NCI-H1417 treated with DMSO at 0.1 percent for 48 hours (cell line): ENCODE measurements around the gene ZSWIM6.
"Not testable (repeated sequence)": the region's sequence is repeated elsewhere in the genome, so short reads cannot be mapped to it uniquely, and the experiment has no call there.

ENCODE experiments used
- DNase-seq: peaks from one replicate; lab custom pipeline; 2025; lab: John Stamatoyannopoulos, UW

The ZSWIM6 gene

GRCh38 chr5:61407706-61408270 lies 75.7 kb downstream of the ZSWIM6 start:
- no peak for DNase-seq

DNA sequence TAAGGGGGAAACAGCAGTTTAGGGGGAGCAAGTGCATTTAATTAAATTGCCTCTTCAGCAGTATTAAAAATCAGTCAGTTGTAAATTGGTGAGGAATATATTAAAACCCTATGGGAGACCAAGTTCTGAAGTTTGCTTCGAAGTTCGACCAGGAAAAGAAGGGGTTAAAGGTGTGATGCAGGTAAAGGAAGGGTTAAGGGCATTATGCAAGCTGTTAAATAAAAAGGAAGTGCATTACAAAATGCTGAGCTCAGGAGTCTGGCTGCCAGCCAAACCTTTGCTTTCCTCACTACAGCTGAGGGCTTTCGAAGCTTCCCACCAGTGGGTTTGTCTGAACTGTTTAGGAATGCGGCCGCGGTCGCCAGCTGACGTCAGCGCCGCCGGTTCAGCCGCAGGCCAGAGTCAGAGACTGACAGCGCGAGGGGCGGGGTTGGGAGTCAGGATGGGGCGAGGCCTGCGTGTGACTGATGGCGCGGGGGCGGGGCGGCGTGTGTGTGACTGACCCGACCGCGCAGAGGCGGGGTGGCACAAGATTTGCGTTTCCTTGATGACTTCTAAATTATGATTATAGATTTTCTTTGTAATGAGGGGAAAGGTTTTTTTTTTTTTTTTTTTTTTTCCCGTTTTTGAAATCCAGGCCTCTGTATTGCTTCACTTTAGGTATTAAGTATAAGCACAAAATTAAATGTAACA lies 76.6 kb downstream of the ZSWIM6 start:
- peak; percentile 63 for DNase-seq

GRCh38 chr5:61409568-61409967 lies 77.5 kb downstream of the ZSWIM6 start:
- no peak for DNase-seq

GRCh38 chr5:61410811-61411210 lies 78.8 kb downstream of the ZSWIM6 start:
- DNase-seq = no peak

DNA sequence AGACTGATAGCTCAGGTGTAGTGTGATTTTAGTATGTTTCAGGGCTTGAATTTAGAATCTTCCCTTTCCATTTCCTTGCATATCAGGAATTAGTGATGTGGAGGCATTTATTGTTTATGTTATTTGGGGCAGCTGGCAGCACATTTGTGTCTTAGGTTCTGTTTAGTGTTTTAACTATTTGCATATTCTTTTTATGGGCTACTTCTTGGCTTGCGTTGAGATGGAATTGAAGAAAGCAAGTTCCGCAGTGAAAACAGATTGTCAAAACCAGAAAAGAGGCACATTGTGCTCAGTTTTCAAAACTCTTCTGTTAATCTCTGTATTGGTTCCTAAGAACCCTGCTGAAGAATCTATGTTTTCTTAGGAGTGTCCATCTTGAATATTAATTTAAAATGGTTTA lies 80.3 kb downstream of the ZSWIM6 start:
- DNase-seq = no peak

DNA sequence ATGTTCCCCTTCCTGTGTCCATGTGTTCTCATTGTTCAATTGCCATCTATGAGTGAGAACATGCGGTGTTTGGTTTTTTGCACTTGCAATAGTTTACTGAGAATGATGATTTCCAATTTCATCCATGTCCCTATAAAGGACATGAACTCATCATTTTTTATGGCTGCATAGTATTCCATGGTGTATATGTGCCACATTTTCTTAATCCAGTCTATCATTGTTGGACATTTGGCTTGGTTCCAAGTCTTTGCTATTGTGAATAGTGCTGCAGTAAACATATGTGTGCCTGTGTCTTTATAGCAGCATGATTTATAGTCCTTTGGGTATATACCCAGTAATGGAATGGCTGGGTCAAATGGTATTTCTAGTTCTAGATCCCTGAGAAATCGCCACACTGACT lies 81.1 kb downstream of the ZSWIM6 start:
- not testable (repeated sequence) for DNase-seq

DNA sequence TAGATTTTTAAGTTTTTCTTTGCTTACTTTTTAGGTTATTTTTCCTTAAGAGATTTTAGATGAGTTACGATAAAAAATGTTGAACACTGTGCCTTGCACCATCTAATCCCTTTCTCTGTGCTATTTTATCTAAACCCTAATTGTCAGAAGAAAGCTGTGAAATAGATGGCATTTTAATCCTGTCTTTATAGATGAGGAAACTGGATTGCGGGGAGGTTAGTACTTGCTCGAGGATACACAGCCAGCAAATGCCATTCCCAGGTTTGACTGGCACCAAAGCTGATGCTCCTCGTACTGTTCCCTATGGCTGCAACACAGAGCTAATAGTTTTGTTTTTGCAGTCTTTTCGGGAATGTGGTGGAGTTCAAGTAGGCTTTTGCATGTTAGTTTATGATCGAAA lies 82.7 kb downstream of the ZSWIM6 start:
- no peak for DNase-seq

DNA sequence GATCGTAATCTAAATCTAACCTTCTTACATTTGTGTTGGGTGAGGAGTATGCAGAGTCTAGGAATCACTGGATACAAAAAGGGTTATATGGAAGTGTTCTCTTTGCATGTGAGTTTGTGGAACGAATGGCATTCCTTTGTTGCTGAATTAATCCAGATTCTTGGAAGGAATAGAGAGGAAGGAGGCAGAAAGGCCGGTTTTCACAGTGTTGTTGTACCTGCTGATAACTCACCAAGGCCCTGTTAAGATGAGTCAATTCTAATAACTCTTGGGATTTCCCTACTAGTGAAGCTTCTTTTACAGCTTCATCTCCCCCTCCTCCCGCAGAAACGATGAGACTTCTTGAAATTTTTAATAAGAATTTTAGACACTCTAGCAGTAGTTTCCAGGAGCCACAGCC lies 84.0 kb downstream of the ZSWIM6 start:
- no peak for DNase-seq

DNA sequence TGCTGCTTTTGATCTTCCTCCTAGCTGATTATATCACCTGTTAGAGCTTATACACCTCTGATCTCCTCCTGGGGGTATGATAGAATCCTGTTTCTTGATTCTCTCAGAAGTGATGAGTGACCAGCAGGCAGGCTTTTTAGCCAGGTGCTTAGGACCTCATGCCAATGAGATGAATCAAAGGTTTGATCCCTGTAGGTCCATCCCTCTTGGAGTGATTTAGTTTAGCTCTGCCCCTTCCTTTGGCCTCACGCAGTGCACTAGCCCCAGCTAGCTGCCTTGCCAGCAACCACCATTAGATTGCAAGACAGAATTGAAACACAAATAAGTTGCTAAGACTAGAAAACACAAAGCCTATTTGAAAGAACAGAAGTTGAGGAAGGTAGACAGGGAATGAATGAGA lies 84.4 kb downstream of the ZSWIM6 start:
- DNase-seq = no peak

DNA sequence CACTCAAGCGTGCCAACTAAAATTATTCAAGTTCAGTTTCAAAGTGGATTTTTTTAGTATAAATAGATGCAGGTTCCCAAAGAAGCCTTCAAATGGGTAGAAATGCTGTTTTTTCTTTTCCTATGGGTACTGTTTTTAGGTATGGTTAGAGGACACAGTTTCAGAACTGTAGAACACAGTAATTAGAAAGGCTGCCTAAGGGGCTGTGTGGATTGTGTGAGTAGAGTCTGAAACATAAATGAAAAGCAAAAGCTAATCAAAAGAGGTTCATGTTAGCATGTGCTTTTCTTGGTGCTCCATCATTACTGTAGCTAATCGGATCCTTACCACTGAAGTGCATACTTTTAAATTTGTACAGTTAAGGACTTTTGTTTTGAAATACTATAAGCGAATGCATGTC lies 85.3 kb downstream of the ZSWIM6 start:
- no peak for DNase-seq

- DNase-seq = no peak
Measured at GRCh38 chr5:61417851-61418250, 85.8 kb downstream of the ZSWIM6 start.

DNA sequence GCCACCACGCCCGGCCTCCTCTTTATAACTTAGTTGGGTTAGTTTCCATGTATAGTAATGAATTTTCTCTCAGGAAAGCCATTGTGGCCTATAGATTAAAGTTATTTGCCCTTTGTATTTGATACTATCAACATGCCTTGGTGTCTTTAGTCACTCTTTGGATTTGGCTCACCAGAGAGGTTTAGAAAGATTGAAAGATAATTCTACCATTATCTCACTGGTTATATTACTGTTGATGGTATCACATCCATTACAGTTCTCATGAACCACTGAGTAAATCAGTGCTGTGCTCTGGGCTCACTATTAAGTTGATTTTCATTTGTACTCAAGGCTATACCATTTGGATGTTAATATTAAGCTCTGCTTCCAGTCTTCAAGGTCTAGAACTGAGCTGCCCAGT lies 87.0 kb downstream of the ZSWIM6 start:
- DNase-seq = no peak

- DNase-seq = no peak
Measured at GRCh38 chr5:61420016-61420415, 88.0 kb downstream of the ZSWIM6 start.

- not testable (repeated sequence) for DNase-seq
Measured at GRCh38 chr5:61421262-61421661, 89.2 kb downstream of the ZSWIM6 start.

DNA sequence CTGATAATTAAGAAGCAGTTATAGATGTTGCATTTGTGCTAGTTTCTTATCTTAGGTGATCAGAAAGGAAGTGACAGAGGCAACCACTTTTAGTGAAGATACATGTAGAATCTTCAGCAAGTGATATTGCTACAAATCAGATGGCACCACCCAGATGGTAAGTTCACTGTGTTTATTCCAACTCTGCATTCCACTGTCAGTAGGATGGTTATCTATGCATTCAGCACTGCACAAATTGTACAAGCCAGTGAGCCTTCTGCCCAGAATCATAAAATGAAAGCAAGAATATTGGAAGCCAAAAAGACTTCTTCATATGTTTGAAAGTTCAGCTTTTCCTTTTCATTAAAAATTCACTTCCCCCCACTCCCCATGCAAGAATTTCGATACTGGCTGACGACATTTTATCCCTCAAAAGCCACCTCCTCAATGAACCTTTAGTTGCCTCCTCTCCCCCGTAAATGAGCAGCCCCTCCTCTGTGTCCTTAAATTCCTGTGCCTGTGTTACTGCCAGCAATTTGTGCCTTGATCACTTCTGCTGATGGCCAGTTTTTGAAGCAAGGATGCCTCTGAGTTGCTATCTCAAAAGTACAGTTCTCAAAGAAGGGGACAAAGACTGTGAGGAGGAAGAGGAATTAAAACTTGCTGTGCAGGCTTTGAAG lies 91.6 kb downstream of the ZSWIM6 start:
- no peak for DNase-seq

- DNase-seq = no peak
Measured at GRCh38 chr5:61425918-61426317, 93.9 kb downstream of the ZSWIM6 start.

DNA sequence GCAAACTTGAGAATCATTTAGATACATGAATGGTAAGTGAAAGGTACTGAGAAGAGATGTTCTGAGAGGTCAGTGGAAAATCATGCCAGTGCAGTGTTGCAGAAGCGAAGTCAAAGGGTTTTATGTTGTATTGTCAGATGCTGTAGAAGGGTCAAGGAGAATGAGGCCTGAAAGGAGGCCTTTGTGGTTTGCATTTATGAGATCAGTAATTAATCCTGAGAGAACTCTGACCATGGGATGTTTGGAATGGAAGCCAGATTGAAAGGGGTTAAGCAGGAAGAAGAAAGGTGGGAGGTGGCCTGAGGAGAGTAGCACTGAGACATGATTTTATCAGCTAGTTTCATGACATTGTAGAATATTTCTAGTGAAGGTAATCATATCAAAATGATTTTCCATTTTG lies 97.8 kb downstream of the ZSWIM6 start:
- no peak for DNase-seq

GRCh38 chr5:61431923-61432620 lies 100.0 kb downstream of the ZSWIM6 start:
- no peak for DNase-seq

DNA sequence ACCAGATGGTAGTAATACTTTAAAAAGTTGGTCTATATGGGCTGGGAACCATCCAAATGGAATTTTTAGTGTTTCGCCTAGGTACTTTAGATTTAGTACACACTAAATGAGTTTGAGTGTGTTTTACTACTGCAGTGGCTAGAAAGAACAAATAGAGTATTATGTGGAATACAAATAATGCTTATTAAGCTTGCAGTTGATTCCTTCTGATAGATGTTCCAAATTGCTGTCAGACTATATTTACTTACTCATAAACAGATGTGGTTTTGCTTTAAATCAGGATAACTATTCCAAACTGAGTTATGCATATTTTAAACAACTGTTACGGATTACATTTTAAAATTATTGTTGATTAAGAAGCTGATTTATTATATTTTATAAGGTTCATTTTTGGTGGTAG lies 103.3 kb downstream of the ZSWIM6 start:
- no peak for DNase-seq

DNA sequence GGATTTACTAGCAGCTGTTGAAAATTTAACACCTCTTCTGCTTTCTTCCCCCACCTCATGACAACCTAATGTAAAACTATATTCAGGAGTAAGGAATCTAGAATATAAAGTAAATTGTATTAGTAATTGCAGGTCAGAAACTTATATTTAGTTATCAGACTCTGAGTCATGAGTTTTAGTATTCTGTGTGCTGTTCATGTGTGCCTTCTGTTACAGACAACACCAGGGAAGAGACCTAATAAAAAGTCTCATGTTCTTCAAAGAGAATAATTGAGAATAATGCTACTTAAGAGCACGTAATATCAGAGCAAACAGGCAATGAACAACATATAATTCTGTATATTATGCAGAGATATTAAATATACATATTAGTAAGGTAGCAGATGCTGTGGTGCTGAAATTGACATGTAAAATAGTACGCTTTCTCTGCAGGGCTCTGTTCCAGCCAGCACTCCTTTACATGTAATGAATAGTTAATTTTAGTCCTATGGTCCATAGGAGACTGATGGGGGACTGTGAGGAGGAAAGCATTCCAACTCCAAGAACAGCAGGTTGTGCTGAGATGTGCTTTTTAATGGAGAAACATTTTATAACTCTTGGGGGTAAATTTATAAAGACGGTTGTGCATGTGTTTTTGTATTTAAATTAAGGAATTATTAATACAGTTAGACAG lies 106.4 kb downstream of the ZSWIM6 start:
- DNase-seq = no peak

DNA sequence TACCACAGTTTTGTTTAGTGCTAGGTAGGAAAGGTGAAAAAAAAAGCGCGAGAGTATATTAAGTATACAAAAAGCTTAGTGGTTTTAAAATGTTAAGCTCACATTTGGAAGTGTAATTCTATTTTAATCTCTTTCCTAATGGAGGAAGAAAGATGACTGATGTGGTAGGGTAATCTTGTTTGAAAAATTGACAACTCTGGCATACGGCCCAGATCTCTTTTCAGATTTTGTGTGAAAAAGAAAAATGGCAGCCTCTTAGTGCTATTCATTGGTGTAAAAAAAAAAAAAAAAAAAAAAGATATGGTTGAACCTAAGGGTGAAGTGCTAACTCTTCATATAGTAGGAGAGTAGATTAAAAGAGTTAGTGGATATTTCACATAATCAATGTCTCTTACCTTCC lies 108.0 kb downstream of the ZSWIM6 start:
- no peak for DNase-seq

GRCh38 chr5:61440596-61440995 lies 108.5 kb downstream of the ZSWIM6 start:
- no peak for DNase-seq
